HFF-Myc (cell line): Measurements from ENCODE around the gene CYSTM1.
A peak's percentile ranks its signal among the peaks of the same experiment; 100 is the strongest.

Experiments
- DNase-seq: peaks from one replicate; pipeline ENCODE4 v3.0.0-alpha.2; 2011; ENCODE audit warnings: low read depth; ENCODE audit errors: extremely low read depth
- H3K4me3 ChIP-seq: replicated peaks from 2 replicates; pipeline ENCODE4 v1.5.1; 2011; ENCODE audit warnings: low read depth, mild to moderate bottlenecking, control low read depth, low read length
- TF ChIP-seq, protein P1 (sequence below): IDR thresholded peaks from 2 replicates; pipeline ENCODE4 v1.5.1; 2012; ENCODE audit warnings: mild to moderate bottlenecking, low read depth, low read length, control low read depth; ENCODE audit errors: missing control alignments

The CYSTM1 gene

DNA sequence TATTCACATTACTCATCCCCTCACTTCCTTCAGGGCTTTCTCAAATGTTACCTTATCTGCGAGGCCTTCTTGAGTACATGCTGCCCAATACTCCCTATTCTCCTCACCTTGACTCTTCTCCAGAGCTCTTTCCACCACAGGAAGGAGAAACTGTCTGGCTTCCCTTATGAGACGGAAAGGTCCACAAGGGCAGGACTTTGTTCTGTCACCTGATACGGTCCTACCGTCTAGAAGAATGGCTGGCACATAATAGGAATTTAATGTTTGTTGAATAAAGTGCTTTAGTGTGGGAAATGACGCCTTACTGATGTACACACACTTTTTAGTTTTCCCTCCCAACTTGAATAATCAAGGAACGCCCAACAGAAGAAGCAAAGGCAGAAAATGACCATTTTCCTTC, 75.4 kb downstream of the CYSTM1 start:
- no peak overlapping the region for H3K4me3 ChIP-seq
- DNase-seq, result no peak
- TF ChIP-seq, protein P1, sequence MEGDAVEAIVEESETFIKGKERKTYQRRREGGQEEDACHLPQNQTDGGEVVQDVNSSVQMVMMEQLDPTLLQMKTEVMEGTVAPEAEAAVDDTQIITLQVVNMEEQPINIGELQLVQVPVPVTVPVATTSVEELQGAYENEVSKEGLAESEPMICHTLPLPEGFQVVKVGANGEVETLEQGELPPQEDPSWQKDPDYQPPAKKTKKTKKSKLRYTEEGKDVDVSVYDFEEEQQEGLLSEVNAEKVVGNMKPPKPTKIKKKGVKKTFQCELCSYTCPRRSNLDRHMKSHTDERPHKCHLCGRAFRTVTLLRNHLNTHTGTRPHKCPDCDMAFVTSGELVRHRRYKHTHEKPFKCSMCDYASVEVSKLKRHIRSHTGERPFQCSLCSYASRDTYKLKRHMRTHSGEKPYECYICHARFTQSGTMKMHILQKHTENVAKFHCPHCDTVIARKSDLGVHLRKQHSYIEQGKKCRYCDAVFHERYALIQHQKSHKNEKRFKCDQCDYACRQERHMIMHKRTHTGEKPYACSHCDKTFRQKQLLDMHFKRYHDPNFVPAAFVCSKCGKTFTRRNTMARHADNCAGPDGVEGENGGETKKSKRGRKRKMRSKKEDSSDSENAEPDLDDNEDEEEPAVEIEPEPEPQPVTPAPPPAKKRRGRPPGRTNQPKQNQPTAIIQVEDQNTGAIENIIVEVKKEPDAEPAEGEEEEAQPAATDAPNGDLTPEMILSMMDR, result no peak

DNA sequence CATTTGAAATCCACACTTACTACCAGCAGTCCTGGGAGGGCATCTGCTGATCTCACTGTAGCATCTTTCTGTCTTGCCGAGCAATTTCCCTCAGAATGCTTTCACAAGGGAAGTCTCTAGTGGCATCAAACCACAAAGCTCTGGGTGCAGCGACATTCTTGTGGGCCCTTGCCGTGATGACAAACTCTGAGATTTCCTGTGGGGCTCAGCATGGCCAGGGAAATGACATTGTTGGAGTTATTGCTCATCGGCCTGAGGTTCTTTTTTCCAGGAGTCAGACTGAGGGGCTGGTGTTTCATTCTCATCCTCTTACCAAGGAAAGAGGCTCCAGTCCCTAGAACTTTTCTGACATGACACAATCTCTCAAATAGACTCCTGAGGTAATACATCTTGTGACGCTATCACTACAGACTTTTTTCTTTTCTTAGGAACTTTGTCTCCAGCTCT, 76.6 kb downstream of the CYSTM1 start:
- DNase-seq, result peak; percentile 39
- TF ChIP-seq, protein P1, result no peak
- no peak overlapping the region for H3K4me3 ChIP-seq

DNA sequence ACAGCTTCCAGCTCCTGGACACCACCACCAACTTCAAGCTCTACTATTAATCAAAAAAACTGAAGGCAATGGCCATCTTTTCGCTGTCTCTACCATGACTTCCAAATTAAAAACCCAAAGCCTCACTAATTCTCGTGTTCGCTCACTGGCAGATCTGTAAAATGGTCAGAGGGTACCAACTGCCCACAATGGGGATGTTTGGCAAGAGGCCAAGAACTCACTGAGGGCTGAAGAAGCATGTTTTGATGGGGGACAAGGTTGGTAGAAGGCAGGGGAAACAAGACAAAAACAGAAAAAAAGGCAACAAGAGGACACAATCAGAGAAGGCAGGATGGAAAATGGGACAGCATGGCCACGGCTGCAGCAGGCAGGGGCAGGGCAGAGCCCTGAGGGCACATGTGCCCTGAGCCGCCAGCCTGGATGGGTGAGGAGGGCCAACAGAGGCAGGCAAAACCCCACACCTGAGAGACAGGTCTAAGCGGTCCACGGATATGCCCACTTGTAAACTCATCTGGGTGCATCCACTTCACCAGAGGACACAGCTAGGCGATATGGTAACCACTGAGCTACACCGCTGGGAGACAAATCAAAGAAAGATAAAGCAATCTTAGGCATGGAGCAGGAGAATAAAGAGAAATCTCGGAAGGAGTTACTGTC, 77.6 kb downstream of the CYSTM1 start:
- no peak for DNase-seq
- TF ChIP-seq, protein P1, result no peak

DNA sequence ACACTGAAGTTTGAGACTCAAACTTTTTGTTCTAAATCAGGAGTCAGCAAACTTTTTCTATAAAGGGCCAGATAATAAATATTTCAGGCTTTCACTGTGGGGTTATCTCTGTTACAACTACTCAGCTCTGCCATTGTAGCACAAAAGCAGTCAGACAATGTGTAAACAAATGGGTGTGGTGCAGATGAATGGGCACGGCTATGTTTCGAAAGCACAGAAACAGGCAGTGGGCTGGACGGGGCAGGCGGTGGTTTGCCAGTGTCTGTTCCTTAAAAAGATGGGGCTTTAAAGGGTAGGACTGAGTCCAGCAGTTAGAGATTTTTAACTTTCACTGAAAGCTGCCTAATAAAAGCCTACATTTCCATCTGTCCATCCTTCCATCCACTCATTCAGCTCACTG, 79.0 kb downstream of the CYSTM1 start:
- DNase-seq, result no peak
- no peak overlapping the region for H3K4me3 ChIP-seq
- TF ChIP-seq, protein P1, result no peak

More for the DNA sequence above, 77.6 kb downstream of the CYSTM1 start:
- no peak overlapping the region for H3K4me3 ChIP-seq

DNA sequence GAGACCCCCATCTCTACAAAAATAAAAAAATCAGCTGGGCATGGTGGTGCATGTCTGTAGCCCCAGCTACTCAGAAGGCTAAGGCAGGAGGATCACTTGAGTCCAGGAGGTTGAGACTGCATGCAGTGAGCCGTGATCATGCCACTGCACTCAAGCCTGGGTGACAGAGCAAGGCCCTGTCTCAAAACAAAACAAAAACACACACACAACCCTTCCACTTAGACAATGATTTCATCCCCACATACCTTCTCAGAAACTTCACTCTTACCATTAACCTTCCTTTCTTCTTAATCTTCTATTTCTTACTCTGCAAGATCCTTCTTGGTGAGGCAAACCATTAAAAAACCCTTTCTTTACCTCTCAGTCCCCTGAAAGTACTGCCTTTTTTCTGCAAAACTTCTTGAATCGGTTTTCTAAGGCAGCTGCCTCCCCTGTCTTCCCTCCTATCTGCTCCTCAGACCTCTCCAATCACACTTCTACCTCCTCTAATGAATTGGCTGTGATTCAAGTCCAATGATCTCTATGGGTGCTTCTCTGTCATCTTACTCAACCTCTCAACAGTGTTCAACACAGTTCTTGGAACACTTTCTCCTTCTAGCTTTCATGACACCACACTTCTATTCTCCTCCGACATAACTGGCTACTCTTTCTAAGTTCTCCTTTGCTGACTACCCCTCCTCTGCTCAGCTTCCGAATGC, 80.6 kb downstream of the CYSTM1 start:
- TF ChIP-seq, protein P1, result no peak
- no peak overlapping the region for H3K4me3 ChIP-seq
- DNase-seq, result no peak

DNA sequence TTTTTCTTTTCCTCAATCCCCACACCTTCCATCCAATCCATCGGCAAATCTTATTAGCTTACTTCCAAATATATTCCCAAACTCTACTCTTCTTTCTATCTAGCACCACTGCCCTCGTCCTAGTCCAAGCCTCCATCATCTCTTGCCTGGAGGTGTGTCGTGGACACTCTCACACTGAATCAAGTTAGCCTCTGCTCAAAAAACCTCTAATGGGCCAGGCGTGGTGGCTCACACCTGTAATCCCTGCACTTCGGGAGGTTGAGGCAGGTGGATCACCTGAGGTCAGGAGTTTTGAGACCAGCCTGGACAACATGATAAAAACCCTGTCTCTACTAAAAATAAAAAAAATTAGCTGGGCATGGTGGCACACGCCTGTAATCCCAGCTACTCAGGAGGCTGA, 81.7 kb downstream of the CYSTM1 start:
- no peak overlapping the region for H3K4me3 ChIP-seq
- no peak for DNase-seq
- TF ChIP-seq, protein P1, result no peak
